Astrocyte of the spinal cord (primary cell): ENCODE measurements around the gene AP4E1.
"Not testable (repeated sequence)": the region's sequence is repeated elsewhere in the genome, so short reads cannot be mapped to it uniquely, and the experiment has no call there.

ENCODE experiments used
- DNase-seq: peaks from one replicate; pipeline ENCODE4 v3.0.0; 2011; ENCODE audit warnings: low read depth, low spot score
- H3K4me3 ChIP-seq: 2 replicates; pipeline ENCODE4 v1.5.1; 2011; ENCODE audit warnings: low read depth, mild to moderate bottlenecking, low read length, moderate library complexity
- CTCF ChIP-seq: IDR thresholded peaks from 2 replicates; pipeline ENCODE4 v1.5.1; 2012; ENCODE audit warnings: low read depth, mild to moderate bottlenecking, low read length, inconsistent platforms
- in situ Hi-C: cut with HindIII; loops from 2 replicates; pipeline ENCODE4 v1.10.0; 2017; ENCODE audit warnings: low sequenced_read_pairs

Gene AP4E1

GRCh38 chr15:50939911-50940310, 31.4 kb downstream of the AP4E1 start:
- DNase-seq, result peak; percentile 28
- in situ Hi-C loops, result no loop called here
- no peak overlapping the region for H3K4me3 ChIP-seq
- no peak for TF ChIP-seq CTCF

GRCh38 chr15:50940506-50940905, 32.0 kb downstream of the AP4E1 start:
- no peak overlapping the region for H3K4me3 ChIP-seq
- in situ Hi-C loops, result no loop called here
- TF ChIP-seq CTCF, result no peak
- peak; percentile 45 for DNase-seq

- in situ Hi-C loops, result no loop called here
- no peak for TF ChIP-seq CTCF
Observed at GRCh38 chr15:50943638-50944037, 35.2 kb downstream of the AP4E1 start.

GRCh38 chr15:50944672-50945071, 36.2 kb downstream of the AP4E1 start:
- no peak for TF ChIP-seq CTCF
- DNase-seq, result no peak
- in situ Hi-C loops, result no loop called here
- no peak overlapping the region for H3K4me3 ChIP-seq

More at GRCh38 chr15:50943638-50944037, 35.2 kb downstream of the AP4E1 start:
- no peak for DNase-seq
- H3K4me3 ChIP-seq, result no peak overlapping the region

- in situ Hi-C loops, result no loop called here
- no peak overlapping the region for H3K4me3 ChIP-seq
- TF ChIP-seq CTCF, result no peak
- DNase-seq, result peak; percentile 5
Observed at GRCh38 chr15:50945725-50946124, 37.2 kb downstream of the AP4E1 start.

- H3K4me3 ChIP-seq, DNase-seq, in situ Hi-C loops: not testable (repeated sequence)
Observed at GRCh38 chr15:50950745-50951144, 42.3 kb downstream of the AP4E1 start.

- in situ Hi-C loops, result no loop called here
- DNase-seq, result peak; percentile 16
- no peak overlapping the region for H3K4me3 ChIP-seq
- no peak for TF ChIP-seq CTCF
Observed at GRCh38 chr15:50953302-50953701, 44.8 kb downstream of the AP4E1 start.

GRCh38 chr15:50954837-50955236, 46.4 kb downstream of the AP4E1 start:
- in situ Hi-C loops, H3K4me3 ChIP-seq, DNase-seq: not testable (repeated sequence)
